SK-N-SH treated with all-trans-retinoic acid at 6 μM for 48 hours (cell line): ENCODE results near the gene PRDM4.

Experiments
- ARNTL ChIP-seq: fragments of 450-650 bp; formaldehyde crosslinking; IDR thresholded peaks from 2 replicates; pipeline ENCODE4 v1.5.0; 2020; ENCODE audit warnings: low read depth, mild to moderate bottlenecking, moderate library complexity, borderline replicate concordance
- ESRRG ChIP-seq: fragments of 250-450 bp; sonication (Bioruptor Pico); IDR thresholded peaks from 2 replicates; pipeline ENCODE4 v1.6.1; 2021; ENCODE audit warnings: mild to moderate bottlenecking
- OSR1 ChIP-seq: fragments of 250-450 bp; sonication (Bioruptor Pico); IDR thresholded peaks from 2 replicates; pipeline ENCODE4 v1.8.0; 2022; ENCODE audit warnings: moderate library complexity, mild to moderate bottlenecking, inconsistent platforms
- PPARA ChIP-seq: fragments of 250-450 bp; sonication (Bioruptor Pico); IDR thresholded peaks from 2 replicates; pipeline ENCODE4 v1.5.0; 2020; ENCODE audit warnings: mild to moderate bottlenecking, borderline replicate concordance
- RARB ChIP-seq: fragments of 250-450 bp; sonication (Bioruptor Pico); IDR thresholded peaks from 2 replicates; pipeline ENCODE4 v1.8.0; 2021; ENCODE audit warnings: mild to moderate bottlenecking, moderate library complexity
- TOX ChIP-seq: fragments of 250-450 bp; sonication (Bioruptor Pico); IDR thresholded peaks from 2 replicates; pipeline ENCODE4 v1.8.0; 2021; ENCODE audit warnings: mild to moderate bottlenecking, moderate library complexity, borderline replicate concordance
- ZC3H10 ChIP-seq: fragments of 250-450 bp; sonication (Bioruptor Pico); IDR thresholded peaks from 2 replicates; pipeline ENCODE4 v1.5.1; 2021; ENCODE audit warnings: mild to moderate bottlenecking, moderate library complexity
- ZNF70 ChIP-seq: fragments of 450-650 bp; formaldehyde crosslinking; IDR thresholded peaks from 2 replicates; pipeline ENCODE4 v1.5.0; 2020; ENCODE audit warnings: mild to moderate bottlenecking, moderate library complexity
- ZNF8 ChIP-seq: fragments of 450-650 bp; formaldehyde crosslinking; IDR thresholded peaks from 2 replicates; pipeline ENCODE4 v1.5.0; 2020; ENCODE audit warnings: mild to moderate bottlenecking, moderate library complexity
- TF ChIP-seq, protein P1 (sequence below): fragments of 250-450 bp; sonication (Bioruptor Pico); IDR thresholded peaks from 2 replicates; pipeline ENCODE4 v1.5.1; 2021; ENCODE audit warnings: mild to moderate bottlenecking, moderate library complexity
- TF ChIP-seq, protein P2 (sequence below): fragments of 250-450 bp; sonication (Bioruptor Pico); IDR thresholded peaks from 2 replicates; pipeline ENCODE4 v1.8.0; 2021; ENCODE audit warnings: low read depth, mild to moderate bottlenecking, moderate library complexity, borderline replicate concordance
- TF ChIP-seq, protein P3 (sequence below): fragments of 250-450 bp; sonication (Bioruptor Pico); IDR thresholded peaks from 2 replicates; pipeline ENCODE4 v1.5.1; 2020; ENCODE audit warnings: low read depth, mild to moderate bottlenecking, moderate library complexity
- TF ChIP-seq, protein P4 (sequence below): fragments of 250-450 bp; sonication (Bioruptor Pico); IDR thresholded peaks from 2 replicates; pipeline ENCODE4 v1.5.0; 2020; ENCODE audit warnings: mild to moderate bottlenecking, moderate library complexity

DNA sequence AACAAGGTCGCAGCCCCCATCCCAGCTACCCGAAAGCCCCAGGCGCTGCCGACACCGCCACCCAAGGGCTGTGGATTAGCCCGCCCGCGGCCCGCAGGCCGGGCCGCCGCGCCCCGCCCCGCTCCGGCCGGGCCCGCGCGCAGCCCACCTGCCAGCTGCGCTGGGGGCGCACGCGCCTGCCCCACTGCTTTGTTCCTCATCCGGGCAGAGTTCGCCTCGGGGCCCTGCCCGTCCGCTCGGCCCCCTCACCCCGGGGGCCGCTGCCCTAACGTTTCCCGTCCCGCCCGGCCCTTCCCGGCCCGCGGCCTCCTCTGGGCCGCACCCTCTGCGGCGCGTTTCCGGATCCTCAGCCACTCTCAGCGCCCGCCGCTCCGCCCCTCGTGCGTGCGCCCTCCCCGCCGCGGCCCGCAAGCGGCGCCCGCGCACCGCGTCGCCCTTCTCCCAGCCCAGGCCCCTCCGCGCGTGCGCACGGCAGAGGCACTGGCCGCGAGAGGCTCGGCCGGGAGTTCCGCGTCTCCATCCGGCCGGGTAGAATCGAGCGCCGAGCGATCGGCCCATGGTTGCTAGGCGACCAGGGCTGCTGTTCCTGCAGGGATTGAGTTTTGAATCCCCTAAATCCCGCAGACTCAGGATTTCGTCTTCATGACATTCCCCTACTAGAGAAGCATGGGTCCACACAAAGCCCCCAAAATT is at the start of gene PRDM4:
- TF ChIP-seq, protein P1, sequence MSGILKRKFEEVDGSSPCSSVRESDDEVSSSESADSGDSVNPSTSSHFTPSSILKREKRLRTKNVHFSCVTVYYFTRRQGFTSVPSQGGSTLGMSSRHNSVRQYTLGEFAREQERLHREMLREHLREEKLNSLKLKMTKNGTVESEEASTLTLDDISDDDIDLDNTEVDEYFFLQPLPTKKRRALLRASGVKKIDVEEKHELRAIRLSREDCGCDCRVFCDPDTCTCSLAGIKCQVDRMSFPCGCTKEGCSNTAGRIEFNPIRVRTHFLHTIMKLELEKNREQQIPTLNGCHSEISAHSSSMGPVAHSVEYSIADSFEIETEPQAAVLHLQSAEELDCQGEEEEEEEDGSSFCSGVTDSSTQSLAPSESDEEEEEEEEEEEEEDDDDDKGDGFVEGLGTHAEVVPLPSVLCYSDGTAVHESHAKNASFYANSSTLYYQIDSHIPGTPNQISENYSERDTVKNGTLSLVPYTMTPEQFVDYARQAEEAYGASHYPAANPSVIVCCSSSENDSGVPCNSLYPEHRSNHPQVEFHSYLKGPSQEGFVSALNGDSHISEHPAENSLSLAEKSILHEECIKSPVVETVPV (CRISPR knock-in tag) = no peak
- TF ChIP-seq ARNTL (CRISPR knock-in tag) (no peak), RARB (CRISPR knock-in tag) (no peak), ZC3H10 (no peak), ZNF70 (CRISPR knock-in tag) (no peak), PPARA (CRISPR knock-in tag) (no peak), ZNF8 (CRISPR knock-in tag) (no peak), TOX (CRISPR knock-in tag) (no peak), OSR1 (CRISPR knock-in tag) (no peak), ESRRG (CRISPR knock-in tag) (no peak)
- TF ChIP-seq, protein P2, sequence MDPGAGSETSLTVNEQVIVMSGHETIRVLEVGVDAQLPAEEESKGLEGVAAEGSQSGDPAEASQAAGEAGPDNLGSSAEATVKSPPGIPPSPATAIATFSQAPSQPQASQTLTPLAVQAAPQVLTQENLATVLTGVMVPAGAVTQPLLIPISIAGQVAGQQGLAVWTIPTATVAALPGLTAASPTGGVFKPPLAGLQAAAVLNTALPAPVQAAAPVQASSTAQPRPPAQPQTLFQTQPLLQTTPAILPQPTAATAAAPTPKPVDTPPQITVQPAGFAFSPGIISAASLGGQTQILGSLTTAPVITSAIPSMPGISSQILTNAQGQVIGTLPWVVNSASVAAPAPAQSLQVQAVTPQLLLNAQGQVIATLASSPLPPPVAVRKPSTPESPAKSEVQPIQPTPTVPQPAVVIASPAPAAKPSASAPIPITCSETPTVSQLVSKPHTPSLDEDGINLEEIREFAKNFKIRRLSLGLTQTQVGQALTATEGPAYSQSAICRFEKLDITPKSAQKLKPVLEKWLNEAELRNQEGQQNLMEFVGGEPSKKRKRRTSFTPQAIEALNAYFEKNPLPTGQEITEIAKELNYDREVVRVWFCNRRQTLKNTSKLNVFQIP (CRISPR knock-in tag) = no peak
- TF ChIP-seq, protein P3, sequence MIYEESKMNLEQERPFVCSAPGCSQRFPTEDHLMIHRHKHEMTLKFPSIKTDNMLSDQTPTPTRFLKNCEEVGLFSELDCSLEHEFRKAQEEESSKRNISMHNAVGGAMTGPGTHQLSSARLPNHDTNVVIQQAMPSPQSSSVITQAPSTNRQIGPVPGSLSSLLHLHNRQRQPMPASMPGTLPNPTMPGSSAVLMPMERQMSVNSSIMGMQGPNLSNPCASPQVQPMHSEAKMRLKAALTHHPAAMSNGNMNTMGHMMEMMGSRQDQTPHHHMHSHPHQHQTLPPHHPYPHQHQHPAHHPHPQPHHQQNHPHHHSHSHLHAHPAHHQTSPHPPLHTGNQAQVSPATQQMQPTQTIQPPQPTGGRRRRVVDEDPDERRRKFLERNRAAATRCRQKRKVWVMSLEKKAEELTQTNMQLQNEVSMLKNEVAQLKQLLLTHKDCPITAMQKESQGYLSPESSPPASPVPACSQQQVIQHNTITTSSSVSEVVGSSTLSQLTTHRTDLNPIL (CRISPR knock-in tag) = no peak
- TF ChIP-seq, protein P4, sequence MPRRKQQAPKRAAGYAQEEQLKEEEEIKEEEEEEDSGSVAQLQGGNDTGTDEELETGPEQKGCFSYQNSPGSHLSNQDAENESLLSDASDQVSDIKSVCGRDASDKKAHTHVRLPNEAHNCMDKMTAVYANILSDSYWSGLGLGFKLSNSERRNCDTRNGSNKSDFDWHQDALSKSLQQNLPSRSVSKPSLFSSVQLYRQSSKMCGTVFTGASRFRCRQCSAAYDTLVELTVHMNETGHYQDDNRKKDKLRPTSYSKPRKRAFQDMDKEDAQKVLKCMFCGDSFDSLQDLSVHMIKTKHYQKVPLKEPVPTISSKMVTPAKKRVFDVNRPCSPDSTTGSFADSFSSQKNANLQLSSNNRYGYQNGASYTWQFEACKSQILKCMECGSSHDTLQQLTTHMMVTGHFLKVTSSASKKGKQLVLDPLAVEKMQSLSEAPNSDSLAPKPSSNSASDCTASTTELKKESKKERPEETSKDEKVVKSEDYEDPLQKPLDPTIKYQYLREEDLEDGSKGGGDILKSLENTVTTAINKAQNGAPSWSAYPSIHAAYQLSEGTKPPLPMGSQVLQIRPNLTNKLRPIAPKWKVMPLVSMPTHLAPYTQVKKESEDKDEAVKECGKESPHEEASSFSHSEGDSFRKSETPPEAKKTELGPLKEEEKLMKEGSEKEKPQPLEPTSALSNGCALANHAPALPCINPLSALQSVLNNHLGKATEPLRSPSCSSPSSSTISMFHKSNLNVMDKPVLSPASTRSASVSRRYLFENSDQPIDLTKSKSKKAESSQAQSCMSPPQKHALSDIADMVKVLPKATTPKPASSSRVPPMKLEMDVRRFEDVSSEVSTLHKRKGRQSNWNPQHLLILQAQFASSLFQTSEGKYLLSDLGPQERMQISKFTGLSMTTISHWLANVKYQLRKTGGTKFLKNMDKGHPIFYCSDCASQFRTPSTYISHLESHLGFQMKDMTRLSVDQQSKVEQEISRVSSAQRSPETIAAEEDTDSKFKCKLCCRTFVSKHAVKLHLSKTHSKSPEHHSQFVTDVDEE (CRISPR knock-in tag) = no peak
